Brain pericyte (primary cell): ENCODE results near the gene OR2V1.
"Not testable (repeated sequence)": the region's sequence is repeated elsewhere in the genome, so short reads cannot be mapped to it uniquely, and the experiment has no call there.

Source experiments
- DNase-seq: peaks from one replicate; pipeline ENCODE4 v3.0.0-alpha.2; 2012; ENCODE audit warnings: low read depth, low spot score

The OR2V1 gene

DNA sequence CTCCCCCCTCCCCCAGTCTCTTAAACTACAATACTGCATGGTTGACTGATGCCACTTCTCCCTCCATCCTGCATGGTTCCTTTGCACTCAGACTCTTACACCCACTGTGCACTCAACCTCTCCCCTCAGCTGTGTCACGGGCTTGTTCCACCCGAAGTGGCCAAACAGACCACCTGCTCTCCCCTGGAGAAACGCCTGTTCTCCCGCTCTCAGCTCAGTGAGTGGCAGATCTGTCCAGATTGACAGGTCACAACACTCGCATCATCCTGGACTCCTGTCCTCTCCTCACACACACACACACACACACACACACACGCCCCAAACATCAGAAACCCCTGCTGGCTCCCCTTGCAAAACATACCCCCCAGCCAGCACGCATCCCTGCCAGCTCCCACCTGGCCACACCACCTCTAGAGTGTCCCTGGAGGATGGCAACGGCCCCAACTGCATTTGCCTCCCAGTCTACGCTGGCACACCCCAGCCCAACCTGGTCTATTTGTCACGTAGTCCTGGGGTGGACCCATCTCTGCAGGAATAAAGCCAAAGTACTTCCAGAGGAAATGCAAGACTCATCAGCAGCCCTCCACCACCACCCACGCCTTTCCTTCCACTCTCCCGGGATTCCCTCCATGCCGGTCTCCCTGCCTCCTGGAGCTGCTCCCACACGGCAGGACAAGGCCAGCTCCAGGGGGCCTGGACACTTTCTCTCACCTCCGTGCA is 2.9 kb downstream of the OR2V1 start:
- DNase-seq: no peak

DNA sequence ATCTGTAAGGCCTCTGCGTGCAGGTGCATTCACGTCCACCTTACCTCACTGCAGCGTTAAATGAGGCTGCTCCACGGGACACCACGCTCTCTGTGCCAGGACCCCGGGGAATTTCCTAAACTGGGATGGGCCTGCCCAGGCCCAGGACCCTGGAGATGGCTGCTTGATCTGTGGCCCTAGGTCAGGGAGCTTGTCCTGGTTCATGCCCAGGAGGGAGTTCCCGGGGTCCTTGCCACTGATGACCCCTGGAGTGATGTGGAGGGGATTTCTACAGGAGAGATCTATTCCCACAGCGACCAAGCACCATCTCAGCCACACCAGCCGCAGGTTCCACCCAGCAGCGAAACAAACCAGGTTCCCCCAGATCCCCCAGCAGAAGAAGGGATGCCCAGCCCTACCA is 3.5 kb downstream of the OR2V1 start:
- DNase-seq: no peak

DNA sequence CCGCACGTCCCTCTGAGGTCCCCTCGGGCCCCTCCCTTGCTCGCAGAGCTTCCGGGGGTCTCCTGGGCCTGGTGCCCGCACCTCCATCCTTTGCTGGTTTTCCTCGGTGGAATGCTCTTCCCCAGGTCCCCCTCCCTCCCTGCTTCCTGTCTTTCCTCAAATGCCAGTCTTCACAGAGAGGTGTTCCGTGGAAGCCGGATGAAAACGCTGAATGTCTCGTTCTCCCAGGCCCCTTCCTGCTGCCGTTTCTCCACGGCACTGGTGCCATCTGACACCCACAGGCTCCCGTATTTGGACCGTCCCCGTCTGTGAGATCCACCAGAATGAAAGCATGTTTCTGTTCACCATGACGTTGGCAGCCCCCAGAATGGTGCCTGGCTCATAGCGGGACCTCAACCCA is 4.1 kb downstream of the OR2V1 start:
- no peak for DNase-seq

DNA sequence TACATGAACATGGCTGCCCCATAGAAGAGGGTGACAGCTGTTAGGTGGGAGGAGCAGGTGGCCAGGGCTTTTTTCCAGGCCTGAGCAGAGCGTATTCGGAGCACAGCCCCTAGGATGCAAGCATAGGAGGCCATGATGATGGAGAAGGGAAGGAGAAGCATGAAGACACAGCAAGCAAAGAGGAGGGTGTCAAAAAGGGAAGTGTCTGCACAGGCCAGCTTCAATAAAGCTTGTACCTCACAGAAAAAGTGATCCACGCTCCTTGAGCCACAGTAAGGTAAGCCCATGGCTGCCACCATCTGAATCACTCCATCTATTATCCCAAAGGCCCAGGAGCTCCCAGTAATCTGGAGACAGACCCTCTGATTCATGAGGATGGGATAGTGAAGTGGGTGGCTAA is 6.4 kb downstream of the OR2V1 start:
- DNase-seq: no peak

DNA sequence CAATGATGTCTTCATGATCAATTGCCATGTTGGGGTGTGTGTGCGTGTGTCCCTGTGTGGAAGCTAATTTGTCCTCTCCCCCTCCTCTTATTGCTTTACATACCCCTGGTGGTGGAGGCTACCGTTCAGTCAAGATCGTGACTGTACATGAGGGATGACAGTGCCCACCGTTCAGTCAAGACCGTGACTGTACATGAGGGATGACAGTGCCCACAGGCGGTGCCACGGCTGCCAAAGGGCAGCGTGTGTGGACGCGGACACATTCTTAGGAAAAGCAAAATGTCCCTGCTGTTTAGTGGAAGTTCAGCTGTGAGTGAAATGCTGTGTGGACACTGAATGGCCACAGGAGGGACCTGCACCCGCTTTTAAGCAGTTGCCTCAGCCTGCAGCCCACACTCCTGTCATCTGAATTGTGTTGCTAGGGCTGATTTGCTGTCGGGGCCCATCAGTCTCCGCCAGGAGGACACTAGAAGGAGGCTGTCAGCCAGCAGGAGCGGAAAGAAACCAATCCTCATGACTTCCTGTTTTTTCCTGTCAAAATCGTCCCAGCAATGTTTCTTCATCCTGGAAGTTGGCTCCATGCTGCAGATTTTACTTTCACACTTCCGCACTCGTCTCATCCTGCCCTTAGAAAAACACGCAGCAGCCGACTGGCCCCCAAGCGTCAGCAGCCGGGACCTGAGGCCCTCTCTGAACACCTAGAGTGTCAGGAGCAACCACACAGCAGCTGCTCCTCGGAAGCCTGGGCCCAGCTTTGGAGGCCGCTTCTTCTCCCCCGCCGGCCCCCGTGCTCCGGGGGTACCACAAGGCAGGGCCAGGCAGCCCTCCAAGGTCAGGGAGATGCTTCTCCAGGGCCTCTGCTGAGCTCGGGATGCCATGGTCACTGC is 9.1 kb downstream of the OR2V1 start:
- no peak for DNase-seq

DNA sequence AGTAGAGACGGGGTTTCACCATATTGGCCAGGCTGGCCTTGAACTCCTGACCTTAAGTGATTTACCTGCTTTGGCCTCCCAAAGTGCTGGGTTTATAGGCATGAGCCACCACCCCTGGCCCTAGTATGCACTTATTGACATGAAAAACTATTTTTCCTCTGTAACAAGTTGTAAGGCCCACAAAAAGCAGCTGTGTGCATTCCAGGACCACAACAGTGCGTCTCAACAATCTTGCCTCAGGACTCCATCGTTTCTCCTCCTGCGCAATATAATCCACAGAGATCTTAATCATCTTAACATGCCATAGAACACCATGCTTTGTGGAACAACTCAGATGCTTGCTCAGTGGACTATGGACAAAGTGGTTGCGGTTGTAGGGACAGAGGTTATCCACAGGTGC is 10.2 kb downstream of the OR2V1 start:
- no peak for DNase-seq

DNA sequence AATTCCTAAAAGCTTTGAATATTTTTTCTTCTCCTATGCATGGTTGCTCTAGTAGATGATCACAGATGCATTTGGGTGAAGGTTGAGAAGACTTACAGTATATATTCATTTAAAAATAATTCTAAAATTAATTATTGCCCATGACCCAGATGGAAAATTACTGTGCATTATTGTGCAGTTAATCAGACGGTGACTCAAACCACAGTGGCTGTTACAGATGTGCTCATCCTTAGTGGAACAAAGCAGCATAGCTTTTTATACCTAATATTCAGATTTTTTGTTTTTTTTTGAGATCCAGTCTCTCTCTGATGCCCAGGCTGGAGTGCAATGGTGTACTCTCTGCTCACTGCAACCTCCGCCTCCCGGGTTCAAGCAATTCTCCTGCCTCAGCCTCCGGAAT is 10.7 kb downstream of the OR2V1 start:
- DNase-seq: no peak

DNA sequence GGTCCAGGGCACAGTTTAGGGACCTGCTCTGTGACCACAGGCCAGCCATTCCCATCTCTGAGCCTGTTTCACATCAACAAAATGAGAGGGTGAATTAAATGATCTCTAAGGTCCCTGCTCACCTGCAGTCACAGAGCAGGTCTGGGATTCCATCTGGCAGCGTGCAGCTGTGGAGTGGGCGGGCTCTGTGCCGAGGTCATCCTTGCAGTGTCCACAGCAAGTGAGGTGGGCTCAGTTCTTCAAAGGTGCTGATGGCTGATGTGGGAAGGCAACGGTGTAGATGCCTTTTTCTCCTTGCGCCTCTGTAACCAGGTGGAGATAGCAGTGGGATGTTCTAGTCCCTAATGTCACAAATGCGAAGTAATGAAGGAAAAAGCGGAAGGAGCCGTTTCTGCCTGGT is 11.9 kb downstream of the OR2V1 start:
- no peak for DNase-seq

DNA sequence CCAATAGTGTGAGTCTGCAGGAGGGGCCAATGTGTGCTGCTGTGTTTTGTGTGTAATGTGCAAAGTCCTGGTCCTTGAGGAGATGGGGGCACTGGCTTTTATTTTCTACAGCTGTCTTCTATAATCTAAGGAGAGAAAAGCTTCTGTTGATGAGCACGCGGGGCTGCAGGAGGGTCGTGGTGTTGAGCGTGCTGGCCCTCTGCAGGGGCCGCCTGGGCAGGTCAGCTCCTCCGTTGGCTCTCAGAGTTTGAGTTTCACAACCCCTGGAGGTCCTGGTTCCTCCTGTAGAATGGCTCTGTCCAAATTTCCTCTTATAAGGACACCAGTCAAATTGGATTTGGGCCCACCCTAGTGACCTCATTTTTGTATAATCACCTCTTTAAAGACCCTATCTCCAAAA is 12.6 kb downstream of the OR2V1 start:
- no peak for DNase-seq

DNA sequence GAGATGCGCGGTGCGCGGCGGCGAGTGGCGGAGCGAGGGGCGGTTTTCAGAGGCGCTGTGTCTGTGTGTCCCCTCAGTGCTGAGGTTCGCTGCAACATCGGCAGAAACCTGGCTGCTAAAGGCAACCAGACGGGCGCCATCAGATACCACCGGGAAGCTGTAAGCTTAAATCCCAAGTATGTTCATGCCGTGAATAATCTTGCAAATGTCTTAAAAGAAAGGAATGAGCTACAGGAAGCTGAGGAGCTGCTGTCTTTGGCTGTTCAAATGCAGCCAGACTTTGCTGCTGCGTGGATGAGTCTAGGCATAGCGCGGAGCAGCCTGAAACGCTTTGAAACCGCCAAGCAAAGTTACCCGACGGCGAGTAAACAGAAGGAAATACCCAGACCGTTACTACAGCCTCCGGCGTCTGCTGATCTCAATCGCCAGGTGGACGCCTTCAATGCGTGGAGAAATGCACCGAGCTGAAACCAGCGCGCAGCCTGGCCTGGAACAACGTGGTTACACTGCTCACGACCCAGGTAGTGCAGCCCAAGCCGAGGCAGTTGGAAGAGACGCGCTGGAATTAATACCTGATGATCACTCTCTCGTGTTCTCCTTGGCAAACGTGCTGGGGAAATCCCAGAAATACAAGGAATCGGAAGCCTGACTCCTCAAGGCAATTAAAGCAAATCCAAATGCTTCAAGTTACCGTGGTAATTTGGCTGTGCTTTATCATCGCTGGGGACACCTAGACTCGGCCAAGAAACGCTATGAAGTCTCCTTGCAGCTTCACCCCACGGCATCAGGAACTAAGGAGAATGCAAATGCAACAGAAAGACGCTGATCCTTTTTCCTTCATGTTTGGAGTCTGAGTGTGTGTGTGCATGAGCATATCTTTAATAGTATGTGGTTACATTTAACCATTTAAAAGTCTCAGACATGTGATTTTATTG is 15.9 kb downstream of the OR2V1 start:
- no peak for DNase-seq

DNA sequence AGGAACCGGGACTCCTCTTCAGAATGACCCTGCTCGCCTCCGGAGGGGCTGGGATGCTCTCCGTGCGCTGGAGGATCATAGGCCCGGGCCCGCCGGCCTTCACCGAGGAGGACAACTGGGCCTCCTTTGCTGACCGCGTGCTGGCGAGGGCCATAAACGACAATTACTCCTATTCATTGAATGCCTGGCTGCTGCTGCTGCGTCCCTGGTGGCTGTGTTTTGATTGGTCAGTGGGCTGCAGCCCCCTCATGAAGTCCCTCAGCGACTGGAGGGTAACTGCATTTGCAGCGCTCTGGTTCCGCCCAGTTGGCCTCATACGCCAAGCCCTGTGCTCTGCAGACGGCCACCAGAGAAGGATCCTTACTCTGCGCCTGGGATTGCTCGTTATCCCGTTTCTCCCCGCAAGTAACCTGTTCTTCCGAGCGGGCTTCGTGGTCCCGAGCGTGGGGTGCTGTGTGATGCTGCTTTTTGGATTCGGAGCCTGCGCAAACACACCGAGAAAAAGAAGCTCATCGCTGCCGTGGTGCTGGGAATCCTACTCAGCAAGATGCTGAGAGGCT is 16.6 kb downstream of the OR2V1 start:
- no peak for DNase-seq

DNA sequence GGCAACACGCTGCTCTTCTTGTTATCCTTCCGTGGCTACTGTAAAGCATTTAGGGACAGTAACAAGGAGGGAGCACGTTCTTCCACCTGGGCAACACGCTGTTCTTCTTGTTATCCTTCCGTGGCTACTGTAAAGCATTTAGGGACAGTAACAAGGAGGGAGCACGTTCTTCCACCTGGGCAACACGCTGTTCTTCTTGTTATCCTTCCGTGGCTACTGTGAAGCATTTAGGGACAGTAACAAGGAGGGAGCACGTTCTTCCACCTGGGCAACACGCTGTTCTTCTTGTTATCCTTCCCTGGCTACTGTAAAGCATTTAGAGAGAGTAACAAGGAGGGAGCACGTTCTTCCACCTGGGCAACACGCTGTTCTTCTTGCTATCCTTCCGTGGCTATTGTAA is 17.4 kb downstream of the OR2V1 start:
- not testable (repeated sequence) for DNase-seq

DNA sequence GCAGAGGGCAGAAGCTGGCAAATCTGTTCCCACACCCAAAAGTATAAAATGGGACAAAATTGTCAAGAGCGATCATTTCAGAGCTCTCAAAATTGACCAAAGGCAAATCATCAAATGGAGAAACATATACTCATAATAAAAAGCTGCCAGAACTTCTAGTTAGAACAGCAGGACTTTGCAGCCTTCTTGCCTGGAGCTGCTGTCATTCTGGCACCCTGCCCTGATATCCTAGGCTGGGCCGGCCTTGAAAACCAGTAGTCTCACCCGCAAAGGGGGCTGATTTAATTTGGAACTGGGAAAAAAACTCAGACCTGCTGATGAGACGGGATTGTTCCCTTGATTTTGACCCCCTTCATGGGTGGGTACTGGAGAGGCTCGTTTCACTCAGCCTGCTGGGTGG is 18.5 kb downstream of the OR2V1 start:
- DNase-seq: no peak

DNA sequence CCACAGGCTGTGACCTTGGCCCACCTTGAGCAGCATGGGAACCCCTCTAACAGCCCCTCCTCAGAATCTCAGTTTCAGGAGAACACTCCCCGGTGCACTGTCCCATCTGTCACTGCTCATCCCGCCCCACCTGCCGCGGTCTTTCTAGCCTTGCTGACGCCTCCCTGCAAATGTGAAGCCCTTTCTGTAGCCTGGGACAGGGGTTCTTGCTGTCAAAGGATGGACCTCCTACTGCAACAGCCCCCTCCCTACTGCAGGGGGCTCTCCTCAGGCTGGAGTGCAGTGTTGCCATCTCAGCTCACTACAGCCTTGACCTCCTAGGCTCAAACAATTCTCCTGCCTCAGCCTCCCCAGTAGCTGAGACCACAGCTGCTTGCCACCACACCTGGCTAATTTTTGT is 20.0 kb downstream of the OR2V1 start:
- DNase-seq: no peak

DNA sequence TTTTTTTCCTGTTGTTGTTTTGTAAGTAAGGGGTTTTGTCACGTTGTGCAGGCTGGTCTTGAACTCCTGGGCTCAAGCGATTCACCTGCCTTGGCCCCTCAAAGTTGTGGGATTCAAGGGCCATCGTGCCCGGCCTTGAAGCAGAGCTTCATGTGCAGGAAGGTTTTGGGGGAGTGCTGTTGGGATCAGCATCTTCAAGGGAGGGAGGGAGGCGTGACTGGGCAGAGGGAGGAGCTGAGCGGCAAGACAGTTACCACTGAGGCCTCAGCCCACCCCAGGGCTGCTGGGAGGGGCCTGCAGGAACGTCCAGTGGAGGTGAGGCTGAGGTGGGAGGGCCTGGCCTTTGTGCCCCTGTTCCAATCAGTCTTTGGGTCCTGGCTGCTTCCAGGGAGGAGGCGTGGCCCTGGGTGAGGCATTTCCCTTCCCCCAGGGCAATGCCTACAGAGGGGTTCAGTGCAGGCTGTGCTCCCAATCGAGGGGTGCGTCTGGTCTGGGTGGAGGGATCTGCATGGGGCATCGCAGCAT is 21.4 kb downstream of the OR2V1 start:
- DNase-seq: no peak

DNA sequence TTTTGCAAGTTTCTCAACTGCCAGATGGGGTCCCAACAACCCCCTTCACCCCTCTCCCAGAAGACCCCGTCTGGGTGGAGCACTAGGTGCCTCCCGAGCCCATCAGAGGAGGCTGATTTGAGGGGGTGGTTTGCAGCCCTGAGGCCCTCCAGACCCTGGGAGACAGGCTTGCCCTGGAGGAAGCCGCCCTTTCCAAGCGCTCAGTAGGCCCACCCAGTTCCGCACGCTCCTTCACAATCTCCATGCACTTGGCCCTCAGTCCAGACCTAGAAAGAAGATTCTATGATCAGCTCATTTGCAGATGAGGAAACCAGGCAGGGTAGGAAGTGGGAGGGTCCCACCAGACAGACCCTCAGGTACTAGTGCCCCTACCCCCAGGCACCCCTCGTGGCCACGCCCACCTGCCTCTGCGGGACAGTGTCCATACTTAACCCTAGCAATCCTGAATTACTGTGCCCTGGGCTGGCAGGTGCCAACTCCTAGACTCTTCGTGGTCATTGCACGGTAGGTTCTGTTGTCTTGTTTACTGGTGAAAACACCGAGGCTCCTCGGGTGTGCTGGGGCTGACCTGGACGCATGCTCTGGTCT is 22.3 kb downstream of the OR2V1 start:
- DNase-seq: no peak

DNA sequence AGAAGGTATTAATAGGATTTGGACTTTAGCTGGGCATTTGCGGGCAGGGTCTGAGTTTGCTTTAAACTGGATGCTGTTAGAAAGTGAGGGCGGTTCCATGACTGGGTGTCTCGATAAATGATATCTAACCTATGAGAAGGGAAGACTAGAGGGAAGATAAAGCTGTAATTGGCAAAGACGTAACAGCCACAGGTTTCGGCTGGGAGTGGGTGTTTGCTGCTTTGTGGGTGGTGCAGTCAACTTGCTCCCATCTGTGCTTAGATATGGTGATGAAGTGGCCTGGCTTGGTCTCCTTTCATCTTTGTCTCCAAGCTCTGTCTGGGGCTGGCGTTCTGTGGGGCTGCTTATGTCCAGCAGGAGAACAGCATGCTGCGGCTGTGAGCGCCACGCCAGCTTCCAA is 23.3 kb downstream of the OR2V1 start:
- no peak for DNase-seq

DNA sequence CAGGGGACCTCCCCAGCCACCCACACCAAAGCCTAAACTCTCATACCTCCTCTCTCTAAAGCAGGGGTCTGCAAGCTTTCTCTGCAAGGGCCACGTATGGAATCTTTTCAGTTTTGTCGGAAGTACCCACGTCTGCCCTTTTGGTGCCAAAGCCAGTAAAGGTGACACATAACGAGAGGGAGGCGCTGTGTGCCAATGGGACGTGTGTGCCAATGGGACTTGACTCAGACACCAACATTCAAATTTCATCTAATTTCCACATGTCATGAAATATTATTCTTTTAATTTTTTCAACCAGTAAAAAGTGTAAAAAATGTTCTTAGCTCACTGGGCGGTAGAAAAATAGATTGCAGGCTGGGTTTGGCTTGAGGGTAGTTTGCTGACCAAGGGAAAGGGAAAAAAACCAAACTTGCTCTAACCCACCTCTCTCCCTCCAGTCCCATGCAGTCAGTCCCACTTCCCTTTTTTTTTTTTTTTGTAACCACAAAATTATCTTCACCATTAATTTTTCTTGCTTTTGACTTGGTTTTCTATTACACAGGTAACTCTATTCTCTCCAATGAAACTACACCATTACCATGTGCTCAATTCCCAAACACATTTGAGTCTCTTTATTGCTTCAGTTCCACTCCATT is 25.5 kb downstream of the OR2V1 start:
- no peak for DNase-seq

DNA sequence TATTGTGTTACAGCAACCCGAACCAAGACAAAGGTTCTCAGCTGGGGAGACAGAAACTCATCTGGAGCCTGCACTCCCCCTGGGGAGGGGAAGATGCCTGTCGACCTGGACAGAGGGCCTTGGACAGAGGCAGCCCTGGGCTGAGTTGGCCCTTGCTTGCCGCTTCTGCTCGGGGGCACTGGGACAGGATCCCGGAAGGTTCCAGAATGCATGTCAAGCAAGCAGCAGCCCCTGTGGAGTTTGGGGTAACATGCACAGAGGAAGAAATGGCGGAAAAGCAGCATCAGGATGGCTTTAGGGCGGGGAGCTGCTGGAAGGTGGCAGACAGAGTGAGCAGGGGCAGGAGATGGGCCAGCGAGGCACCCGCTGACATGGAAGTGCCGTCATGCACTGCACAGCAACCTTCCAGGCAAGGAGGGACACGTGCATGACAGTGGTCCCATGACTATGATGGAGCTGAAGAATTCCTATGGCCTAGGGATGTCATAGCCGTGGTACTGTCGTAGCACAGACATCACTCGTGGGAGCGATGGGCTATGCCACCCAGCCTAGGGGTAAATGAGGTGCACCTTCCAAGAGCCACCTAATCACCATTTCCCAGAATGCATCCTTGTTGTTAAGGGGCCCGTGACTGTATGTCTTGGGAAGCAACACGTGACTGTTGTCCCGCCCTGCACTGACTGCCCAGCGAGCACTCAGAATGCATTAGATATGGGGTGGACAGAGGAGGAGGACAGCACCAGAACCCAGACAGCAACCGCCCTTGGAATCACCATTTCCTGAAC is 26.2 kb downstream of the OR2V1 start:
- not testable (repeated sequence) for DNase-seq

DNA sequence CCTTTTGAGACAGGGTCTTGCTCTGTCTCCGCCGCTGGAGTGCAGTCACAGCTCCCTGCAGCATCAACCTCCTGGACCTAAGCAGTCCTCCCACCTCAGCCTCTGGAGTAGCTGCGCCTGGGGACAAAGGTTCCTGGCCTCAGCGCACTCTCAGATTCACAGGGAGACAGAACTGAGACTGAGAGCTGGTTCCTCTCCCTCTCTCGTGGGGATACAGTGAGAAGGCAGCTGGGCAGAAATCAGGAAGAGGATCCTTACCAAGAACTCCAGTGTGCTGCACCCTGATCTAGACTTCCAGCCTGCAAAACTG is 26.8 kb downstream of the OR2V1 start:
- DNase-seq: not testable (repeated sequence)
